ENCODE data around the gene ANHX.
A peak's percentile ranks its signal among the peaks of the same experiment; 100 is the strongest.

ANHX gene

GRCh38 chr12:133202493-133203343 is 33.0 kb downstream of the ANHX start:
- no peak for FAIRE-seq

DNA sequence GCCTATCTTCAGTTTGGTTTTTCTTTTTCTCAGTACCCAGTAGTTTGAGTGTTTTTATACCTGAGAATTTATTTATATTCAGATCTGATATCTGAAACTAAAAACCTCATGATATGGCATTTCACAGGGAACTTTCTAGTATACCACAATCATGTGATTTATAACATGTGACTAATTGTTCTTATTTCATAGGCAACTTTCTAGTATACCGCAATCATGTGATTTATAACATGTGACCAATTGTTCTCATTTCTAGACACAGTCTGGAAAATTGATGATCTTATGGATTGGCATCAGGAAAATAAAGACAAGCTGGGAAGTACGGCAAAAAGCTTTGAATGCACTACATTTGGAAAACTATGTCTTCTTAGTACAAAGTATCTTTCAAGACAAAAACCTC is 33.8 kb downstream of the ANHX start:
- FAIRE-seq = no peak

- no peak for FAIRE-seq
These were observed 42.8 kb downstream of the ANHX start for GRCh38 chr12:133192847-133193246.

GRCh38 chr12:133190176-133190575 is 45.5 kb downstream of the ANHX start:
- no peak for FAIRE-seq

GRCh38 chr12:133181238-133181959 is 54.3 kb downstream of the ANHX start, which contains the start of gene ZNF268:
Gene ZNF268, plus strand, starts transcription at chr12:133181495. Its CDS starts 503 bp downstream, at chr12:133181998.
- peak; percentile 10 for FAIRE-seq

DNA sequence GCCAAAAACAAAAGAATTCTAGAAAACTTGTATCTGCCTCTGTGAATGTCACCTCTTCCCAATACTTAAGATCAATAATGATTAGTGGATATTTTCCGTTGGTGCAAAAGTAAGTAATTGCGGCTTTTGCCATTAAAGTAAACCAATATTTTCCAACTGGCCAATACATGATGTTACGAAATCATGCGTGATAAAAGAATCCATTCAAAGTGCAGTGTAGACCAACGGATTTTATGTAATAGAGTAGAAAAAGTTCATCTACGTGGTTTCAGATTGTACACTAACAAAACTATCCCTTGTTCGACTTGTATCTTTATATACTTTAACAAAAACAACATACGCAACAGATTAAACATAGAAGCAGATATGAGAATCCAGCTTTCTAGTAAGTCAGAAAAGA is 55.0 kb downstream of the ANHX start:
- no peak for FAIRE-seq

- no peak for FAIRE-seq
These were observed 60.8 kb downstream of the ANHX start for GRCh38 chr12:133174901-133175300.

DNA sequence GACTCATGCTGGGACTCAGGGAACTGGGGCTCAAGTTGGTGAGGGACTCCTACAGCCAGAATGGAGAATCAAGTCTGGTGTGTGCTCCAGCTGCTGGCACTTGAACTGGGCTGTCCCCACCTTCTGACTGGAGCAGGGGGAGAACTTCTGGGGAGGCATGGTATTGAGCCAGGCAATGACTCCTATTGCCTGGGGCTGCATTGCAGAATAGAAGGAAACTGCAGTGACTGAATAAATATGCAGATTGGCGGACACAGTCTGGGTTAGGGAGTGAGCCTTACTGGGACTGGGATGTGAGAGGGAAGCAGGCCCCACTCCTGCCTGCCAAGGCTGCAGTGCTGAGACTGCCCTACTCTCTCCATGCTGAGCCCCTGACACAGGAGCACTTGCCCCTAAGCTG is 63.2 kb downstream of the ANHX start:
- no peak for FAIRE-seq

All from colon (tissue), 2 donors.